Measurements from ENCODE around the gene STRN4. TPM values are rescaled to one million over a fixed set of nuclear protein-coding genes. Genes with fewer than 3 reads are reported as not detected.

Gene STRN4
- total and polyA plus RNA-seq, 2 donors (not counting 3 experiments of a cell fraction or from before 2014, with no cell fraction given), result 116 to 144 TPM

- intact Hi-C loops (cut with micrococcal nuclease), result loop anchor here (1.0 to 5.0 kb wide), 2 partner anchors 61 to 468 kb away; partner anchors contain the start of genes AP2S1 and CCDC9
- H2AFZ ChIP-seq (ENCODE audit: low read depth, low read length), result peak overlapping the region; percentile 23
- no peak overlapping the region for H3K4me3 ChIP-seq (replicated peaks in 1 of 3; ENCODE audit: insufficient read depth in 1 of 3, low read depth in 1 of 3, low read length in 3 of 3)
Observed at GRCh38 chr19:46788968-46789338, 42.7 kb upstream of the STRN4 start.

More at GRCh38 chr19:46788968-46789338, 42.7 kb upstream of the STRN4 start:
- CTCF ChIA-PET, result interaction anchor here (0.8 to 6.7 kb wide), 6 partner anchors 11 to 52 kb away, joined by 3 to 63 read pairs (median 4); no protein-coding TSS in a partner anchor
- dilution Hi-C loops (cut with MboI; ENCODE audit: extremely low pct_ligation_motif_present, low sequenced_read_pairs), result no loop called here
- no peak overlapping the region for H3K27ac ChIP-seq (ENCODE audit: insufficient read depth, low read depth, low read length)
- TF ChIP-seq CTCF (IDR thresholded peaks at IDR 0.05; ENCODE audit: extremely low read depth in 1 of 2, insufficient read depth in 1 of 2, low read depth in 1 of 2, low read length in 2 of 2) (no peak), MYC (IDR thresholded peaks at IDR 0.05; ENCODE audit: low read depth, low read length) (no peak)
- no peaks in the 10 kb centered on the region for H3K27me3 ChIP-seq (ENCODE audit: control insufficient read depth in 2 of 2, insufficient read depth in 2 of 2, low read length in 2 of 2)
- H3K4me2 ChIP-seq (ENCODE audit: insufficient read depth, low read length), result no peak overlapping the region
- peaks cover 28% of the 10 kb centered on the region for H3K4me1 ChIP-seq (ENCODE audit: control insufficient read depth, extremely low read depth, insufficient read depth, low read length)
- DNase-seq (ENCODE audit: low read depth, low spot score) (no peak), FAIRE-seq (no peak)
- H3K9me1 ChIP-seq (replicated peaks; ENCODE audit: control insufficient read depth, extremely low read depth, insufficient read depth, low read length), result no peaks in the 10 kb centered on the region
- H3K79me2 ChIP-seq (ENCODE audit: control insufficient read depth, insufficient read depth, low read length), result peaks cover 44% of the 10 kb centered on the region
- no peak overlapping the region for H3K9ac ChIP-seq (replicated peaks; ENCODE audit: extremely low read depth, insufficient read depth, low read length)
- BruUV-seq (replicated peaks), result no TSS peak
- no peaks in the 10 kb centered on the region for H4K20me1 ChIP-seq (replicated peaks; ENCODE audit: control insufficient read depth, extremely low read depth, insufficient read depth, low read length)
- POLR2A ChIA-PET, result interaction anchor here (0.6 to 2.5 kb wide), 11 partner anchors 7 to 187 kb away, joined by 3 to 24 read pairs (median 4); partner anchors contain the start of genes AP2S1 and DACT3
- H3K36me3 ChIP-seq (ENCODE audit: control insufficient read depth in 2 of 2, extremely low read depth in 1 of 2, insufficient read depth in 2 of 2, low read length in 2 of 2), result no peaks in the 10 kb centered on the region
- H3K9me3 ChIP-seq (replicated peaks; ENCODE audit: control insufficient read depth, insufficient read depth, low read length), result no peaks in the 10 kb centered on the region
